GM18502 (cell line): ENCODE measurements around the gene CTU1.

Source experiments
- ATAC-seq: cut with Tn5 transposase; IDR thresholded peaks from one replicate; pipeline ENCODE4 v1.9.1; 2021; ENCODE audit warnings: mild to moderate bottlenecking; ENCODE audit not compliant: unreplicated experiment, poor library complexity

The CTU1 gene

DNA sequence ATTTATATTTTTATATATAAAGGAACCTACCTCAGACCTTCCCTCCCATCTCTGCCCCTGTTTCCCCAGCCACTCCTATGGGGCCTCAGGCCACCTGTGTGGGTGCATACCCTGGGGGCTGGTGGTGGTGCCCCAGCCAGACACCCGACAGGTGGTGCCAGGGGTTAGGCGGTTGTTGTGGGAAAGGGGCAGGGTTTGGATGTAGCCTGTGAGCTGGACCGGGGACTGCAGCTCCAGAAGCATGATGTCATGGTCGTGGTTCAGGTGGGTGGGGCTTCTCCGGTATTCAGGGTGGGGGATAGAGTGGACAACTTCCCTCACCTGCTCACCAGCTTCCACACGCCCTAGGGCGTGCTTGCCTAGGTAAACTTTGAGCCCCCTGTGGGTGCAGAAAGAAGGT, 48.5 kb downstream of the CTU1 start:
- no peak for ATAC-seq

DNA sequence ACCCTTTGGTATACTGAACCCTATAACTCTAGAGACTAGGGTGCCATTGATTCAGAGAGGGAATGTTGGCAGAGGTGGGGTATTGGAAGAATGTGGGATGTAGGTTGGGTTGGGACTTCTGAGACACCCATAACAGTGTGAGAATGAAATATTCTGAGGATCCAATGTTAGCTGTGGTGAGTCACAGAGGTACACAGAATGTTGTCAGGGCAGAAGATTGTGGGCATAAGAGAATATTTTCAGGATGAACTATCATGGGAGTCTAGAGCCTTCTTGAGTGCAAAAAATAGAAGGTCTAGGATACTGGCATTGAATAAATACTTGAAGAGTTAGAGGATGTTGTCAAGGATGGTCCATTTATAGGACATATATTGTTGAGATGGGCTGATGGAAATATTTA, 52.3 kb downstream of the CTU1 start:
- no peak for ATAC-seq
